ENCODE data around the gene COA1. TPM values are rescaled to one million over a fixed set of nuclear protein-coding genes. Genes with fewer than 3 reads are reported as not detected.

COA1 gene
- total RNA-seq, 4 donors from 2014 or later = 26.1 to 49.0 (median 30.9) TPM

GRCh38 chr7:43700059-43700501, 29.2 kb downstream of the COA1 start:
- H3K27ac ChIP-seq (replicated peaks in 1 of 4) = no peak overlapping the region
- H3K4me3 ChIP-seq = no peak overlapping the region
- H3K27me3 ChIP-seq = no peaks in the 10 kb centered on the region
- no peak for DNase-seq (ENCODE audit: extremely low spot score)
- WGBS = 18% methylated on average over 6 of the region's 6 CpGs
- peaks cover 0 to 34% (median 23%) of the 10 kb centered on the region in 4 donors for H3K4me1 ChIP-seq
- no peaks in the 10 kb centered on the region for H3K9me3 ChIP-seq
- peaks cover 0 to 4% (median 1%) of the 10 kb centered on the region in 4 donors for H3K36me3 ChIP-seq
- intact Hi-C loops (cut with DNase I) = loop anchor here (1.0 kb wide), 1 partner anchor 117 kb away; the partner anchor contains the start of gene STK17A
- TF ChIP-seq POLR2A (IDR thresholded peaks at IDR 0.05; ENCODE audit: low read depth) = no peak
- TF ChIP-seq CTCF (IDR thresholded peaks at IDR 0.05) = peak; percentile 67 to 71 (median 68)
- no peak for TF ChIP-seq EP300 (IDR thresholded peaks at IDR 0.05)
- TF ChIP-seq POLR2AphosphoS5 (IDR thresholded peaks at IDR 0.05) = peak in 1 of 2 donors; percentile 23

GRCh38 chr7:43698460-43699255, 30.7 kb downstream of the COA1 start:
- Histone ChIP-seq H3K4me3 (no peak overlapping the region), H3K36me3 (no peaks in the 10 kb centered on the region), H3K27ac (replicated peaks in 1 of 4) (no peak overlapping the region), H3K9me3 (no peaks in the 10 kb centered on the region), H3K27me3 (no peaks in the 10 kb centered on the region), H3K4me1 (peaks cover 0 to 37% (median 25%) of the 10 kb centered on the region in 4 donors)
- WGBS = 79% methylated on average over 5 of the region's 5 CpGs
- no peak for TF ChIP-seq EP300 (IDR thresholded peaks at IDR 0.05)
- TF ChIP-seq POLR2A (IDR thresholded peaks at IDR 0.05; ENCODE audit: low read depth) = no peak
- TF ChIP-seq POLR2AphosphoS5 (IDR thresholded peaks at IDR 0.05) = no peak
- no peak for TF ChIP-seq CTCF (IDR thresholded peaks at IDR 0.05)
- no peak for DNase-seq (ENCODE audit: extremely low spot score)
- intact Hi-C loops (cut with DNase I) = loop anchor here (5.0 kb wide), 1 partner anchor 61 kb away; no protein-coding TSS in a partner anchor

- intact Hi-C loops (cut with DNase I) = loop anchor here (5.0 kb wide), 1 partner anchor 60 kb away; no protein-coding TSS in a partner anchor
- Histone ChIP-seq H3K4me3 (no peak overlapping the region), H3K27ac (replicated peaks in 1 of 4) (no peak overlapping the region), H3K36me3 (no peaks in the 10 kb centered on the region), H3K4me1 (peaks cover 0 to 37% (median 25%) of the 10 kb centered on the region in 4 donors), H3K9me3 (no peaks in the 10 kb centered on the region), H3K27me3 (no peaks in the 10 kb centered on the region)
- DNase-seq (ENCODE audit: extremely low spot score) = no peak
- WGBS = 82% methylated on average over 4 of the region's 4 CpGs
- TF ChIP-seq POLR2A (IDR thresholded peaks at IDR 0.05; ENCODE audit: low read depth) = no peak
- TF ChIP-seq POLR2AphosphoS5 (IDR thresholded peaks at IDR 0.05) = no peak
- no peak for TF ChIP-seq EP300 (IDR thresholded peaks at IDR 0.05)
- no peak for TF ChIP-seq CTCF (IDR thresholded peaks at IDR 0.05)
Observed at GRCh38 chr7:43697690-43698089, 31.6 kb downstream of the COA1 start.

- Histone ChIP-seq H3K27ac (replicated peaks in 1 of 4) (no peak overlapping the region), H3K36me3 (no peaks in the 10 kb centered on the region), H3K9me3 (no peaks in the 10 kb centered on the region), H3K4me1 (peaks cover 0 to 19% (median 15%) of the 10 kb centered on the region in 4 donors), H3K27me3 (no peaks in the 10 kb centered on the region), H3K4me3 (no peak overlapping the region)
- WGBS = 92% methylated on average over 1 of the region's 1 CpG
- intact Hi-C loops (cut with DNase I) = loop anchor here (5.0 kb wide), 1 partner anchor 58 kb away; no protein-coding TSS in a partner anchor
- no peak for DNase-seq (ENCODE audit: extremely low spot score)
- TF ChIP-seq POLR2A (IDR thresholded peaks at IDR 0.05; ENCODE audit: low read depth) = no peak
- TF ChIP-seq CTCF (IDR thresholded peaks at IDR 0.05) = no peak
- TF ChIP-seq POLR2AphosphoS5 (IDR thresholded peaks at IDR 0.05) = no peak
- no peak for TF ChIP-seq EP300 (IDR thresholded peaks at IDR 0.05)
Observed at GRCh38 chr7:43695365-43695764, 34.0 kb downstream of the COA1 start.

All from esophagus muscularis mucosa (tissue), 4 donors.